H9 (cell line): Measurements from ENCODE around the gene PPT1. TPM values are rescaled to one million over a fixed set of nuclear protein-coding genes. Genes with fewer than 3 reads are reported as not detected.
A peak's percentile ranks its signal among the peaks of the same experiment; 100 is the strongest.
"Not testable (repeated sequence)": the region's sequence is repeated elsewhere in the genome, so short reads cannot be mapped to it uniquely, and the experiment has no call there.

Source experiments
- DNase-seq: peaks from one replicate; pipeline ENCODE4 v3.0.0-alpha.2; 2017
- H2AFZ ChIP-seq: one replicate; pipeline ENCODE4 v1.6.1; 2013; ENCODE audit warnings: mild to moderate bottlenecking, low read length, control low read depth, moderate library complexity
- H2AK5ac ChIP-seq: 2 replicates; pipeline ENCODE4 v1.6.1; 2013; ENCODE audit warnings: low read length, control low read depth, mixed read lengths; ENCODE audit not compliant: insufficient read length
- H2BK120ac ChIP-seq: one replicate; pipeline ENCODE4 v1.6.1; 2013; ENCODE audit warnings: low read depth, mild to moderate bottlenecking, low read length, control low read depth, inconsistent platforms; ENCODE audit not compliant: poor library complexity, severe bottlenecking
- H2BK12ac ChIP-seq: 2 replicates; pipeline ENCODE4 v1.6.1; 2013; ENCODE audit warnings: low read length, control low read depth, mixed read lengths, low read depth; ENCODE audit not compliant: insufficient read length
- H2BK15ac ChIP-seq: 2 replicates; pipeline ENCODE4 v1.6.1; 2013; ENCODE audit warnings: low read depth, low read length, control low read depth
- H2BK20ac ChIP-seq: one replicate; pipeline ENCODE4 v1.6.1; 2013; ENCODE audit warnings: low read depth, mild to moderate bottlenecking, low read length, control low read depth, inconsistent platforms; ENCODE audit not compliant: poor library complexity, severe bottlenecking
- H2BK5ac ChIP-seq: 2 replicates; pipeline ENCODE4 v1.6.1; 2013; ENCODE audit warnings: low read length, control low read depth, mixed read lengths; ENCODE audit not compliant: insufficient read length
- H3K14ac ChIP-seq: 2 replicates; pipeline ENCODE4 v1.6.1; 2013; ENCODE audit warnings: low read length, control low read depth; ENCODE audit not compliant: insufficient read depth
- H3K18ac ChIP-seq: 2 replicates; pipeline ENCODE4 v1.6.1; 2013; ENCODE audit warnings: low read depth, mild to moderate bottlenecking, mixed read lengths, low read length, control low read depth; ENCODE audit not compliant: insufficient read length
- H3K23ac ChIP-seq: 2 replicates; pipeline ENCODE4 v1.6.1; 2013; ENCODE audit warnings: low read length, control low read depth, mixed read lengths, low read depth; ENCODE audit not compliant: insufficient read length
- H3K23me2 ChIP-seq: 2 replicates; pipeline ENCODE4 v1.6.1; 2013; ENCODE audit warnings: low read depth, mild to moderate bottlenecking, mixed read lengths, low read length, control low read depth; ENCODE audit not compliant: insufficient read length, poor library complexity, severe bottlenecking
- H3K27ac ChIP-seq: 2 replicates; pipeline ENCODE4 v1.5.1; 2013; ENCODE audit warnings: low read length, control low read depth, mixed read lengths, low read depth; ENCODE audit not compliant: insufficient read length
- H3K27me3 ChIP-seq: 2 replicates; pipeline ENCODE4 v1.6.1; 2013; ENCODE audit warnings: low read length, control low read depth, inconsistent platforms; ENCODE audit not compliant: insufficient read depth
- H3K4ac ChIP-seq: 2 replicates; pipeline ENCODE4 v1.6.1; 2013; ENCODE audit warnings: low read depth, mild to moderate bottlenecking, control low read depth, inconsistent platforms, low read length, moderate library complexity
- H3K4me1 ChIP-seq: 2 replicates; pipeline ENCODE4 v1.6.1; 2013; ENCODE audit warnings: low read length, control low read depth, inconsistent platforms; ENCODE audit not compliant: insufficient read depth
- H3K4me2 ChIP-seq: 2 replicates; pipeline ENCODE4 v1.6.1; 2013; ENCODE audit warnings: low read length, control low read depth, mixed read lengths; ENCODE audit not compliant: insufficient read length, insufficient read depth
- H3K56ac ChIP-seq: 2 replicates; pipeline ENCODE4 v1.6.1; 2013; ENCODE audit warnings: low read depth, mild to moderate bottlenecking, mixed read lengths, low read length, control low read depth; ENCODE audit not compliant: insufficient read length
- H3K79me1 ChIP-seq: 2 replicates; pipeline ENCODE4 v1.6.1; 2013; ENCODE audit warnings: low read depth, mild to moderate bottlenecking, moderate library complexity, low read length, control low read depth, inconsistent platforms; ENCODE audit not compliant: insufficient read depth, poor library complexity, severe bottlenecking
- H3K79me2 ChIP-seq: 2 replicates; pipeline ENCODE4 v1.6.1; 2013; ENCODE audit warnings: low read length, control low read depth, inconsistent platforms; ENCODE audit not compliant: insufficient read depth
- H3K9ac ChIP-seq: 2 replicates; pipeline ENCODE4 v1.6.1; 2013; ENCODE audit warnings: low read length, control low read depth, mixed read lengths; ENCODE audit not compliant: insufficient read length; ENCODE audit errors: extremely low read depth
- H3K9me3 ChIP-seq: one replicate; pipeline ENCODE4 v1.6.1; 2013; ENCODE audit warnings: low read depth, low read length, inconsistent platforms; ENCODE audit not compliant: control insufficient read depth
- H3T11ph ChIP-seq: one replicate; pipeline ENCODE4 v1.6.1; 2013; ENCODE audit warnings: mild to moderate bottlenecking, low read length, control low read depth, inconsistent platforms
- H4K20me1 ChIP-seq: one replicate; pipeline ENCODE4 v1.6.1; 2013; ENCODE audit not compliant: control insufficient read depth, insufficient read length, insufficient read depth
- H4K5ac ChIP-seq: 2 replicates; pipeline ENCODE4 v1.6.1; 2013; ENCODE audit warnings: low read depth, mild to moderate bottlenecking, mixed read lengths, low read length, control low read depth; ENCODE audit not compliant: insufficient read length
- H4K8ac ChIP-seq: replicated peaks from 2 replicates; pipeline ENCODE4 v1.6.1; 2013; ENCODE audit warnings: low read length, control low read depth, mixed read lengths, low read depth; ENCODE audit not compliant: insufficient read length
- H4K91ac ChIP-seq: 2 replicates; pipeline ENCODE4 v1.6.1; 2013; ENCODE audit warnings: low read depth, mild to moderate bottlenecking, moderate library complexity, mixed read lengths, low read length, control low read depth; ENCODE audit not compliant: insufficient read length
- H3K27ac Mint-ChIP-seq, 3 experiments: 2 replicates in 2 of 3; 3 replicates in 1 of 3; pipeline ENCODE4 v1.8.0; 2020 to 2021; ENCODE audit warnings: mixed read lengths in 3 of 3, mild to moderate bottlenecking in 1 of 3, moderate library complexity in 1 of 3
- H3K27me3 Mint-ChIP-seq: 2 replicates; pipeline ENCODE4 v1.8.0; 2021; ENCODE audit warnings: low read depth, mild to moderate bottlenecking, moderate library complexity, mixed read lengths
- H3K36me3 Mint-ChIP-seq, 3 experiments: 2 replicates in 2 of 3; 3 replicates in 1 of 3; pipeline ENCODE4 v1.8.0; 2020 to 2021; ENCODE audit warnings: low read depth in 3 of 3, mixed read lengths in 3 of 3; ENCODE audit not compliant: insufficient read depth in 1 of 3
- H3K4me1 Mint-ChIP-seq, 2 experiments: 2 replicates each; pipeline ENCODE4 v1.8.0; 2020; ENCODE audit warnings: mixed read lengths in 2 of 2
- H3K4me3 Mint-ChIP-seq, 2 experiments: 2 replicates in 1 of 2; 3 replicates in 1 of 2; pipeline ENCODE4 v1.8.0; 2020 to 2021; ENCODE audit warnings: mild to moderate bottlenecking in 2 of 2, mixed read lengths in 2 of 2, moderate library complexity in 1 of 2
- H3K9me3 Mint-ChIP-seq, 2 experiments: 2 replicates in 1 of 2; 3 replicates in 1 of 2; pipeline ENCODE4 v1.8.0; 2020; ENCODE audit warnings: mild to moderate bottlenecking in 2 of 2, mixed read lengths in 2 of 2, moderate library complexity in 1 of 2
- CTCF ChIP-seq: fragments of 200-600 bp; sonication (generic); conservative IDR thresholded peaks from 3 replicates; pipeline ENCODE4 v1.8.0; 2021; ENCODE audit warnings: antibody characterized with exemption, mild to moderate bottlenecking
- WGBS: extraction: QIAGEN DNeasy Blood & Tissue Kit; methylation state at CpG from one replicate; pipeline ENCODE4 v1.1.7; 2013; ENCODE audit warnings: missing lambda C conversion rate, low lambda C conversion rate, mixed read lengths; ENCODE audit not compliant: insufficient read length; ENCODE audit errors: extremely low coverage; 5-methylcytosine and 5-hydroxymethylcytosine counted together
- total RNA-seq: library from RNA; stranded (reverse); gene quantifications from 2 replicates; pipeline ENCODE4 v1.2.1, GENCODE V29; 2021

PPT1 gene
- total RNA-seq, 1 experiment from 2014 or later: 109 TPM

GRCh38 chr1:40038697-40039096 is 58.4 kb downstream of the PPT1 start:
- Mint-ChIP-seq H3K4me1 (peaks cover 15 to 23% of the 10 kb centered on the region in 2 experiments), H3K27me3 (no peaks in the 10 kb centered on the region), H3K27ac (no peak overlapping the region; a peak in 1 of 7 replicates), H3K9me3 (no peaks in the 10 kb centered on the region), H3K4me3 (peak overlapping the region; percentile 94 to 97; a peak in 4 of 5 replicates), H3K36me3 (peaks cover 13 to 21% (median 17%) of the 10 kb centered on the region in 3 experiments)
- Histone ChIP-seq H3K27ac (no peak overlapping the region), H3K14ac (no peak overlapping the region), H3K27me3 (no peaks in the 10 kb centered on the region), H3K23ac (no peak overlapping the region), H4K5ac (no peak overlapping the region), H2AFZ (no peak overlapping the region), H2BK12ac (no peak overlapping the region), H2BK15ac (no peak overlapping the region), H3K79me2 (peaks cover 22% of the 10 kb centered on the region), H2BK20ac (no peak overlapping the region), H3K4me1 (no peaks in the 10 kb centered on the region; the same call in none of the 2 replicates), H3K18ac (no peak overlapping the region), H3K9me3 (no peaks in the 10 kb centered on the region), H3K9ac (no peak overlapping the region), H4K8ac (no peak overlapping the region), H4K20me1 (no peaks in the 10 kb centered on the region), H4K91ac (no peak overlapping the region), H3T11ph (no peak overlapping the region), H3K4ac (no peak overlapping the region), H3K23me2 (peaks cover 14% of the 10 kb centered on the region), H3K56ac (no peak overlapping the region), H3K79me1 (peaks cover 8% of the 10 kb centered on the region), H2AK5ac (no peak overlapping the region), H2BK5ac (no peak overlapping the region), H2BK120ac (no peak overlapping the region), H3K4me2 (no peak overlapping the region)
- TF ChIP-seq CTCF: no peak
- no peak for DNase-seq
- WGBS: no CpG with 5 or more reads among the region's 3 CpGs

GRCh38 chr1:40037254-40037653 is 59.8 kb downstream of the PPT1 start:
- not testable (repeated sequence) for H3K27me3 ChIP-seq, H3T11ph ChIP-seq, H4K8ac ChIP-seq, H3K27ac Mint-ChIP-seq, H3K23ac ChIP-seq, H2BK20ac ChIP-seq, H3K14ac ChIP-seq, H2BK120ac ChIP-seq, H2AK5ac ChIP-seq, H4K91ac ChIP-seq, H2BK12ac ChIP-seq, H4K20me1 ChIP-seq, H3K4me3 Mint-ChIP-seq, H2AFZ ChIP-seq, H3K79me1 ChIP-seq, H3K27ac ChIP-seq, H3K4me2 ChIP-seq, H2BK15ac ChIP-seq, H3K9me3 Mint-ChIP-seq, H2BK5ac ChIP-seq, H3K4me1 ChIP-seq, DNase-seq, H3K27me3 Mint-ChIP-seq, H3K56ac ChIP-seq, H3K9me3 ChIP-seq, H3K4ac ChIP-seq, H3K9ac ChIP-seq, H4K5ac ChIP-seq, H3K18ac ChIP-seq
- H3K23me2 ChIP-seq: peaks cover 14% of the 10 kb centered on the region
- H3K79me2 ChIP-seq: peaks cover 14% of the 10 kb centered on the region
- peaks cover 16 to 19% of the 10 kb centered on the region in 2 experiments for H3K4me1 Mint-ChIP-seq
- no CpG with 5 or more reads among the region's 8 CpGs for WGBS
- peaks cover 5 to 11% (median 9%) of the 10 kb centered on the region in 3 experiments; a peak in 6 of 7 replicates for H3K36me3 Mint-ChIP-seq
